Upper lobe of left lung (tissue), 4 donors: Measurements from ENCODE around the gene FRMD3.

Experiments used
- EP300 ChIP-seq, 4 donors: sonication (generic); formaldehyde crosslinking; IDR thresholded peaks; one replicate each; pipeline ENCODE4 v1.5.1; 2017; ENCODE audit warnings: antibody characterized with exemption in 4 of 4, control low read depth in 2 of 4
- POLR2A ChIP-seq, 4 donors: fragments of 450-650 bp; IDR thresholded peaks; one replicate each; pipeline ENCODE4 v1.5.1; 2016 to 2017; ENCODE audit warnings: antibody characterized with exemption in 4 of 4, mild to moderate bottlenecking in 2 of 4
- TF ChIP-seq, protein P1 (sequence below), 6 experiments: fragments of 450-650 bp in 4 of 6; fragments of 200-600 bp in 2 of 6; sonication (generic) in 2 of 6; IDR thresholded peaks; one replicate each; pipeline ENCODE4 v1.5.1; 2016 to 2019; ENCODE audit warnings: antibody characterized with exemption in 6 of 6

DNA sequence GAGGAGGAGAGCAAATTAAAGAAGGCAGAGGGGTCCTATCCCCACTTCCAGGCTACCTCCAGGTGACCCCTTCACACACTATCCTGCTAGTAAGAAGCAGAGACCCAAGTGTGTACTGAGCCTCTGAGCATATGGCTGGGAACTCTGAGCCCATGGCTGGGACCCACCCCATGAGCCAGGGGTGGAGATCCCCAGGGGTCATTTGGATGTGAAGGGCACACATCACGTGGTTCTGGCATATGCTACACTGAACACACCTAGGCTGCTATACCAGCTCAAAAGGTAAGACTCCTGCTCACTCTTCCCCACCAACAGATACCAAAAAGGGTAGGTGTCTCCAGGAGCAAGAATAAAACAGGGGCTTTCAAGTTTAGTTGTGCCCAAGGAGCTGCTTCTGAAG lies 149.9 kb downstream of the FRMD3 start:
- TF ChIP-seq, protein P1, sequence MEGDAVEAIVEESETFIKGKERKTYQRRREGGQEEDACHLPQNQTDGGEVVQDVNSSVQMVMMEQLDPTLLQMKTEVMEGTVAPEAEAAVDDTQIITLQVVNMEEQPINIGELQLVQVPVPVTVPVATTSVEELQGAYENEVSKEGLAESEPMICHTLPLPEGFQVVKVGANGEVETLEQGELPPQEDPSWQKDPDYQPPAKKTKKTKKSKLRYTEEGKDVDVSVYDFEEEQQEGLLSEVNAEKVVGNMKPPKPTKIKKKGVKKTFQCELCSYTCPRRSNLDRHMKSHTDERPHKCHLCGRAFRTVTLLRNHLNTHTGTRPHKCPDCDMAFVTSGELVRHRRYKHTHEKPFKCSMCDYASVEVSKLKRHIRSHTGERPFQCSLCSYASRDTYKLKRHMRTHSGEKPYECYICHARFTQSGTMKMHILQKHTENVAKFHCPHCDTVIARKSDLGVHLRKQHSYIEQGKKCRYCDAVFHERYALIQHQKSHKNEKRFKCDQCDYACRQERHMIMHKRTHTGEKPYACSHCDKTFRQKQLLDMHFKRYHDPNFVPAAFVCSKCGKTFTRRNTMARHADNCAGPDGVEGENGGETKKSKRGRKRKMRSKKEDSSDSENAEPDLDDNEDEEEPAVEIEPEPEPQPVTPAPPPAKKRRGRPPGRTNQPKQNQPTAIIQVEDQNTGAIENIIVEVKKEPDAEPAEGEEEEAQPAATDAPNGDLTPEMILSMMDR (IDR thresholded peaks at IDR 0.05): no peak
- TF ChIP-seq EP300 (IDR thresholded peaks at IDR 0.05) (no peak), POLR2A (IDR thresholded peaks at IDR 0.05) (no peak)
